Liver (tissue), 9 donors: ENCODE results near the gene ALPK3. TPM values are rescaled to one million over a fixed set of nuclear protein-coding genes. Genes with fewer than 3 reads are reported as not detected.

ENCODE experiments used
- DNase-seq: peaks from one replicate; pipeline ENCODE4 v3.0.0-alpha.2; 2017; ENCODE audit warnings: low spot score
- H3K27ac ChIP-seq, 2 donors: one replicate each; pipeline ENCODE4 v1.7.0; 2013; ENCODE audit warnings: inconsistent platforms in 2 of 2, low read length in 2 of 2, control low read depth in 1 of 2, low read depth in 1 of 2, mild to moderate bottlenecking in 1 of 2
- H3K27me3 ChIP-seq, 4 donors: one replicate each; pipeline versions ENCODE4 v1.6.1 to v1.7.0; 2013; ENCODE audit warnings: low read length in 3 of 4, inconsistent platforms in 1 of 4, mild to moderate bottlenecking in 1 of 4, moderate library complexity in 1 of 4; ENCODE audit not compliant: control insufficient read depth in 4 of 4, insufficient read depth in 4 of 4
- H3K36me3 ChIP-seq, 4 donors: one replicate each; pipeline versions ENCODE4 v1.6.1 to v1.7.0; 2013; ENCODE audit warnings: low read length in 3 of 4, mild to moderate bottlenecking in 3 of 4, low read depth in 1 of 4, moderate library complexity in 1 of 4; ENCODE audit not compliant: control insufficient read depth in 4 of 4, insufficient read depth in 3 of 4
- H3K4me1 ChIP-seq, 4 donors: one replicate each; pipeline versions ENCODE4 v1.6.1 to v1.7.0; 2013; ENCODE audit warnings: low read length in 3 of 4, mild to moderate bottlenecking in 3 of 4, moderate library complexity in 1 of 4; ENCODE audit not compliant: control insufficient read depth in 4 of 4, insufficient read depth in 4 of 4
- H3K4me3 ChIP-seq, 3 donors: one replicate each; pipeline versions ENCODE4 v1.6.1 to v1.7.0; 2013; ENCODE audit warnings: low read length in 3 of 3, control low read depth in 1 of 3, low read depth in 1 of 3, mild to moderate bottlenecking in 1 of 3
- H3K9ac ChIP-seq, 2 donors: one replicate each; pipeline ENCODE4 v1.7.0; 2013; ENCODE audit warnings: low read length in 2 of 2, mild to moderate bottlenecking in 2 of 2, moderate library complexity in 2 of 2, control low read depth in 1 of 2, low read depth in 1 of 2
- H3K9me3 ChIP-seq, 4 donors: one replicate each; pipeline versions ENCODE4 v1.6.1 to v1.7.0; 2013; ENCODE audit warnings: low read length in 3 of 4; ENCODE audit not compliant: control insufficient read depth in 4 of 4
- EGR1 ChIP-seq, 2 donors: IDR thresholded peaks; 2 replicates each; pipeline ENCODE4 v1.6.1; 2016 to 2018; ENCODE audit warnings: antibody characterized with exemption in 2 of 2, low read depth in 2 of 2
- FOXA1 ChIP-seq: IDR thresholded peaks from 2 replicates; pipeline ENCODE4 v1.6.1; 2016; ENCODE audit warnings: antibody characterized with exemption
- FOXA2 ChIP-seq: IDR thresholded peaks from 2 replicates; pipeline ENCODE4 v1.6.1; 2016; ENCODE audit warnings: antibody characterized with exemption
- GABPA ChIP-seq, 2 donors: IDR thresholded peaks in 1 of 2; conservative IDR thresholded peaks in 1 of 2; 2 replicates each; pipeline ENCODE4 v1.6.1; 2016; ENCODE audit warnings: antibody characterized with exemption in 2 of 2, mild to moderate bottlenecking in 1 of 2, moderate library complexity in 1 of 2
- HNF4A ChIP-seq, 2 donors: conservative IDR thresholded peaks; 2 replicates each; pipeline ENCODE4 v1.6.1; 2016; ENCODE audit warnings: antibody characterized with exemption in 2 of 2, mild to moderate bottlenecking in 2 of 2
- HNF4G ChIP-seq: IDR thresholded peaks from 2 replicates; pipeline ENCODE4 v1.6.1; 2016; ENCODE audit warnings: antibody characterized with exemption
- JUND ChIP-seq, 2 donors: IDR thresholded peaks; 2 replicates each; pipeline ENCODE4 v1.6.1; 2016; ENCODE audit warnings: antibody characterized with exemption in 2 of 2
- NR2F2 ChIP-seq: IDR thresholded peaks from 2 replicates; pipeline ENCODE4 v1.6.1; 2016; ENCODE audit warnings: antibody characterized with exemption
- RAD21 ChIP-seq, 2 donors: IDR thresholded peaks; 2 replicates each; pipeline ENCODE4 v1.6.1; 2016; ENCODE audit warnings: antibody characterized with exemption in 2 of 2, mild to moderate bottlenecking in 2 of 2
- RXRA ChIP-seq, 2 donors: IDR thresholded peaks; 2 replicates each; pipeline ENCODE4 v1.6.1; 2017 to 2018; ENCODE audit warnings: antibody characterized with exemption in 2 of 2, mild to moderate bottlenecking in 1 of 2
- SP1 ChIP-seq: IDR thresholded peaks from 2 replicates; pipeline ENCODE4 v1.6.1; 2018; ENCODE audit warnings: antibody characterized with exemption, mild to moderate bottlenecking
- TAF1 ChIP-seq: conservative IDR thresholded peaks from 2 replicates; pipeline ENCODE4 v1.6.1; 2016; ENCODE audit warnings: antibody characterized with exemption, mild to moderate bottlenecking
- YY1 ChIP-seq: IDR thresholded peaks from 2 replicates; pipeline ENCODE4 v1.6.1; 2016; ENCODE audit warnings: antibody characterized with exemption, mild to moderate bottlenecking
- WGBS: extraction: QIAGEN DNeasy Blood & Tissue Kit; methylation state at CpG from one replicate; pipeline ENCODE4 v1.1.7; 2013; 5-methylcytosine and 5-hydroxymethylcytosine counted together
- polyA plus RNA-seq, 2 donors: library from polyadenylated mRNA; stranded (reverse) in 1 of 2; unstranded in 1 of 2; fragments of 200-250 nt in 1 of 2; fragments of >200 nt in 1 of 2; fragmentation: Nextera tagmentation in 1 of 2; extraction: Ambion mirVana in 1 of 2; gene quantifications; one replicate each; pipeline versions ENCODE4 v1.2.1 to v1.2.3, GENCODE V29; 2013 to 2015
- total RNA-seq, 2 donors: library from RNA; depleted of rRNA; stranded (reverse); fragments of >200 nt; gene quantifications; one replicate each; pipeline ENCODE4 v1.2.3, GENCODE V29; 2014
- TF ChIP-seq, protein P1 (sequence below): IDR thresholded peaks from 2 replicates; pipeline ENCODE4 v1.6.1; 2016; ENCODE audit warnings: antibody characterized with exemption
- TF ChIP-seq, protein P2 (sequence below): IDR thresholded peaks from 2 replicates; pipeline ENCODE4 v1.6.1; 2016; ENCODE audit warnings: antibody characterized with exemption
- TF ChIP-seq, protein P3 (sequence below): IDR thresholded peaks from 2 replicates; pipeline ENCODE4 v1.6.1; 2016; ENCODE audit warnings: antibody characterized with exemption, mild to moderate bottlenecking
- TF ChIP-seq, protein P4 (sequence below): fragments of 150-350 bp; IDR thresholded peaks from 2 replicates; pipeline ENCODE4 v1.5.1; 2017; ENCODE audit warnings: improper control_type of control experiment, low read depth, low read length; ENCODE audit not compliant: missing input control
- TF ChIP-seq, protein P5 (sequence below): IDR thresholded peaks from 2 replicates; pipeline ENCODE4 v1.6.1; 2016; ENCODE audit warnings: antibody characterized with exemption
- donor health status: healthy.
- donor health status: healthy.
- donor health status: healthy.
- donor health status: healthy.
- donor health status: healthy.

ALPK3 gene
- total and polyA plus RNA-seq, 4 donors = 0.96 to 10.0 (median 2.8) TPM

DNA sequence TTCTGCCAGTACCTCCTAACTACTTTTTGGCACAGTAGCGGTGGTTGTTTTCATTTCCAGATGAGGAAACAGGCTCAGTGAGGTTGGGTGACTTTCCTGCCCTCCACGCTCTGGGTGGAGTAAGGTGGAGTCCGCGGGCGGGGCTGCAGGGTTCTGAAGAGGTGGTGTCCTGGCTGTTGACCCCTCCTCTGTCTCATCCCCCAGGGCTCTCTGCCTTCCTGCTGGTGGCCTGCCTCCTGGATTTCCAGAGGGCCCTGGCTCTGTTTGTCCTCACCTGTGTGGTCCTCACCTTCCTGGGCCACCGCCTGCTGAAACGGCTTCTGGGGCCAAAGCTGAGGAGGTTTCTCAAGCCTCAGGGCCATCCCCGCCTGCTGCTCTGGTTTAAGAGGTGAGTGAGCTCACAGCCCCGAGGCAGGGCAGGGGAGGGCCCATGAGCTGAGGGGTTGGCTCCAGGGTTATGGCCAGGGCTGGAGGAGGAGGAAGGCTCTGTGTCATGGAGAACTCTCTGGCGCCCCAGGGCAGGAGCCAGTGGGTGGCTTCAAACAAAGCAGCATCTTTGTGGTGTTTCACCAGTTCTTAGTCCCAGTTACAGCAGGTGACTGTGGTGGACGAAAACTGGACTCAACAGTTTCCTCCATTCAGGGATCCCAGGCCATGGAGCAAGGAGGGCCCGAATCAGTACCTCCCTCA is 77.7 kb downstream of the ALPK3 start:
- H3K4me1 ChIP-seq = peaks cover 0 to 5% (median 0%) of the 10 kb centered on the region in 4 donors
- H3K9me3 ChIP-seq = no peaks in the 10 kb centered on the region
- no peaks in the 10 kb centered on the region for H3K27me3 ChIP-seq
- no peak overlapping the region for H3K4me3 ChIP-seq
- no peak for DNase-seq
- peaks cover 2 to 64% (median 45%) of the 10 kb centered on the region in 4 donors for H3K36me3 ChIP-seq
- 92% methylated on average over 12 of the region's 12 CpGs for WGBS
- no peak overlapping the region for H3K9ac ChIP-seq
- TF ChIP-seq FOXA1 = no peak
- no peak for TF ChIP-seq GABPA (IDR thresholded peaks at IDR 0.05 in 1 of 2, conservative IDR thresholded peaks at IDR 0.05 in 1 of 2)
- TF ChIP-seq, protein P1, sequence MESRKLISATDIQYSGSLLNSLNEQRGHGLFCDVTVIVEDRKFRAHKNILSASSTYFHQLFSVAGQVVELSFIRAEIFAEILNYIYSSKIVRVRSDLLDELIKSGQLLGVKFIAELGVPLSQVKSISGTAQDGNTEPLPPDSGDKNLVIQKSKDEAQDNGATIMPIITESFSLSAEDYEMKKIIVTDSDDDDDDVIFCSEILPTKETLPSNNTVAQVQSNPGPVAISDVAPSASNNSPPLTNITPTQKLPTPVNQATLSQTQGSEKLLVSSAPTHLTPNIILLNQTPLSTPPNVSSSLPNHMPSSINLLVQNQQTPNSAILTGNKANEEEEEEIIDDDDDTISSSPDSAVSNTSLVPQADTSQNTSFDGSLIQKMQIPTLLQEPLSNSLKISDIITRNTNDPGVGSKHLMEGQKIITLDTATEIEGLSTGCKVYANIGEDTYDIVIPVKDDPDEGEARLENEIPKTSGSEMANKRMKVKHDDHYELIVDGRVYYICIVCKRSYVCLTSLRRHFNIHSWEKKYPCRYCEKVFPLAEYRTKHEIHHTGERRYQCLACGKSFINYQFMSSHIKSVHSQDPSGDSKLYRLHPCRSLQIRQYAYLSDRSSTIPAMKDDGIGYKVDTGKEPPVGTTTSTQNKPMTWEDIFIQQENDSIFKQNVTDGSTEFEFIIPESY = no peak
- no peak for TF ChIP-seq EGR1 (IDR thresholded peaks at IDR 0.05; ENCODE audit: low read depth in 2 of 2)
- TF ChIP-seq TAF1 = no peak
- TF ChIP-seq, protein P2, sequence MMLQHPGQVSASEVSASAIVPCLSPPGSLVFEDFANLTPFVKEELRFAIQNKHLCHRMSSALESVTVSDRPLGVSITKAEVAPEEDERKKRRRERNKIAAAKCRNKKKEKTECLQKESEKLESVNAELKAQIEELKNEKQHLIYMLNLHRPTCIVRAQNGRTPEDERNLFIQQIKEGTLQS = no peak
- TF ChIP-seq FOXA2 = no peak
- no peak for TF ChIP-seq HNF4A (conservative IDR thresholded peaks at IDR 0.05)
- TF ChIP-seq, protein P3, sequence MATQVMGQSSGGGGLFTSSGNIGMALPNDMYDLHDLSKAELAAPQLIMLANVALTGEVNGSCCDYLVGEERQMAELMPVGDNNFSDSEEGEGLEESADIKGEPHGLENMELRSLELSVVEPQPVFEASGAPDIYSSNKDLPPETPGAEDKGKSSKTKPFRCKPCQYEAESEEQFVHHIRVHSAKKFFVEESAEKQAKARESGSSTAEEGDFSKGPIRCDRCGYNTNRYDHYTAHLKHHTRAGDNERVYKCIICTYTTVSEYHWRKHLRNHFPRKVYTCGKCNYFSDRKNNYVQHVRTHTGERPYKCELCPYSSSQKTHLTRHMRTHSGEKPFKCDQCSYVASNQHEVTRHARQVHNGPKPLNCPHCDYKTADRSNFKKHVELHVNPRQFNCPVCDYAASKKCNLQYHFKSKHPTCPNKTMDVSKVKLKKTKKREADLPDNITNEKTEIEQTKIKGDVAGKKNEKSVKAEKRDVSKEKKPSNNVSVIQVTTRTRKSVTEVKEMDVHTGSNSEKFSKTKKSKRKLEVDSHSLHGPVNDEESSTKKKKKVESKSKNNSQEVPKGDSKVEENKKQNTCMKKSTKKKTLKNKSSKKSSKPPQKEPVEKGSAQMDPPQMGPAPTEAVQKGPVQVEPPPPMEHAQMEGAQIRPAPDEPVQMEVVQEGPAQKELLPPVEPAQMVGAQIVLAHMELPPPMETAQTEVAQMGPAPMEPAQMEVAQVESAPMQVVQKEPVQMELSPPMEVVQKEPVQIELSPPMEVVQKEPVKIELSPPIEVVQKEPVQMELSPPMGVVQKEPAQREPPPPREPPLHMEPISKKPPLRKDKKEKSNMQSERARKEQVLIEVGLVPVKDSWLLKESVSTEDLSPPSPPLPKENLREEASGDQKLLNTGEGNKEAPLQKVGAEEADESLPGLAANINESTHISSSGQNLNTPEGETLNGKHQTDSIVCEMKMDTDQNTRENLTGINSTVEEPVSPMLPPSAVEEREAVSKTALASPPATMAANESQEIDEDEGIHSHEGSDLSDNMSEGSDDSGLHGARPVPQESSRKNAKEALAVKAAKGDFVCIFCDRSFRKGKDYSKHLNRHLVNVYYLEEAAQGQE = no peak
- no peak for TF ChIP-seq RAD21 (IDR thresholded peaks at IDR 0.05)
- TF ChIP-seq YY1 = no peak
- no peak for TF ChIP-seq JUND (IDR thresholded peaks at IDR 0.05)
- no peak for TF ChIP-seq SP1
- TF ChIP-seq, protein P4, sequence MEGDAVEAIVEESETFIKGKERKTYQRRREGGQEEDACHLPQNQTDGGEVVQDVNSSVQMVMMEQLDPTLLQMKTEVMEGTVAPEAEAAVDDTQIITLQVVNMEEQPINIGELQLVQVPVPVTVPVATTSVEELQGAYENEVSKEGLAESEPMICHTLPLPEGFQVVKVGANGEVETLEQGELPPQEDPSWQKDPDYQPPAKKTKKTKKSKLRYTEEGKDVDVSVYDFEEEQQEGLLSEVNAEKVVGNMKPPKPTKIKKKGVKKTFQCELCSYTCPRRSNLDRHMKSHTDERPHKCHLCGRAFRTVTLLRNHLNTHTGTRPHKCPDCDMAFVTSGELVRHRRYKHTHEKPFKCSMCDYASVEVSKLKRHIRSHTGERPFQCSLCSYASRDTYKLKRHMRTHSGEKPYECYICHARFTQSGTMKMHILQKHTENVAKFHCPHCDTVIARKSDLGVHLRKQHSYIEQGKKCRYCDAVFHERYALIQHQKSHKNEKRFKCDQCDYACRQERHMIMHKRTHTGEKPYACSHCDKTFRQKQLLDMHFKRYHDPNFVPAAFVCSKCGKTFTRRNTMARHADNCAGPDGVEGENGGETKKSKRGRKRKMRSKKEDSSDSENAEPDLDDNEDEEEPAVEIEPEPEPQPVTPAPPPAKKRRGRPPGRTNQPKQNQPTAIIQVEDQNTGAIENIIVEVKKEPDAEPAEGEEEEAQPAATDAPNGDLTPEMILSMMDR = no peak
- TF ChIP-seq RXRA (IDR thresholded peaks at IDR 0.05) = no peak
- TF ChIP-seq NR2F2 = no peak
- TF ChIP-seq, protein P5, sequence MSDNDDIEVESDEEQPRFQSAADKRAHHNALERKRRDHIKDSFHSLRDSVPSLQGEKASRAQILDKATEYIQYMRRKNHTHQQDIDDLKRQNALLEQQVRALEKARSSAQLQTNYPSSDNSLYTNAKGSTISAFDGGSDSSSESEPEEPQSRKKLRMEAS = no peak
- no peak for TF ChIP-seq HNF4G
- no peak overlapping the region for H3K27ac ChIP-seq
